Right lobe of liver (tissue), 4 donors: ENCODE measurements around the gene PYGO1.

Source experiments
- POLR2A ChIP-seq: fragments of 450-650 bp; IDR thresholded peaks from one replicate; pipeline ENCODE4 v1.6.1; 2017; ENCODE audit warnings: antibody characterized with exemption, mild to moderate bottlenecking
- TF ChIP-seq, protein P1 (sequence below), 4 donors: fragments of 200-600 bp in 3 of 4; fragments of 450-650 bp in 1 of 4; IDR thresholded peaks; one replicate each; pipeline versions ENCODE4 v1.5.1 to v1.8.0; 2016 to 2022; ENCODE audit warnings: antibody characterized with exemption in 4 of 4, mild to moderate bottlenecking in 2 of 4
- donor health status: DM: no; HTN: no; CAD: no.
- donor health status: DM: no; HTN: no; CAD: no.
- donor health status: DM: no; HTN: yes; CAD: no.

- TF ChIP-seq POLR2A: no peak
- TF ChIP-seq, protein P1, sequence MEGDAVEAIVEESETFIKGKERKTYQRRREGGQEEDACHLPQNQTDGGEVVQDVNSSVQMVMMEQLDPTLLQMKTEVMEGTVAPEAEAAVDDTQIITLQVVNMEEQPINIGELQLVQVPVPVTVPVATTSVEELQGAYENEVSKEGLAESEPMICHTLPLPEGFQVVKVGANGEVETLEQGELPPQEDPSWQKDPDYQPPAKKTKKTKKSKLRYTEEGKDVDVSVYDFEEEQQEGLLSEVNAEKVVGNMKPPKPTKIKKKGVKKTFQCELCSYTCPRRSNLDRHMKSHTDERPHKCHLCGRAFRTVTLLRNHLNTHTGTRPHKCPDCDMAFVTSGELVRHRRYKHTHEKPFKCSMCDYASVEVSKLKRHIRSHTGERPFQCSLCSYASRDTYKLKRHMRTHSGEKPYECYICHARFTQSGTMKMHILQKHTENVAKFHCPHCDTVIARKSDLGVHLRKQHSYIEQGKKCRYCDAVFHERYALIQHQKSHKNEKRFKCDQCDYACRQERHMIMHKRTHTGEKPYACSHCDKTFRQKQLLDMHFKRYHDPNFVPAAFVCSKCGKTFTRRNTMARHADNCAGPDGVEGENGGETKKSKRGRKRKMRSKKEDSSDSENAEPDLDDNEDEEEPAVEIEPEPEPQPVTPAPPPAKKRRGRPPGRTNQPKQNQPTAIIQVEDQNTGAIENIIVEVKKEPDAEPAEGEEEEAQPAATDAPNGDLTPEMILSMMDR (IDR thresholded peaks at IDR 0.05): no peak
Observed at GRCh38 chr15:55601374-55601773, 13.2 kb upstream of the PYGO1 start.
